Ramos (cell line): Measurements from ENCODE around the gene ADARB2.

Source experiments
- in situ Hi-C: fragments of 300-500 bp; cut with MboI; formaldehyde crosslinking; loops from one replicate; pipeline ENCODE4 v1.14.3; 2022; ENCODE audit warnings: low sequenced_read_pairs; ENCODE audit not compliant: unreplicated experiment

The ADARB2 gene

DNA sequence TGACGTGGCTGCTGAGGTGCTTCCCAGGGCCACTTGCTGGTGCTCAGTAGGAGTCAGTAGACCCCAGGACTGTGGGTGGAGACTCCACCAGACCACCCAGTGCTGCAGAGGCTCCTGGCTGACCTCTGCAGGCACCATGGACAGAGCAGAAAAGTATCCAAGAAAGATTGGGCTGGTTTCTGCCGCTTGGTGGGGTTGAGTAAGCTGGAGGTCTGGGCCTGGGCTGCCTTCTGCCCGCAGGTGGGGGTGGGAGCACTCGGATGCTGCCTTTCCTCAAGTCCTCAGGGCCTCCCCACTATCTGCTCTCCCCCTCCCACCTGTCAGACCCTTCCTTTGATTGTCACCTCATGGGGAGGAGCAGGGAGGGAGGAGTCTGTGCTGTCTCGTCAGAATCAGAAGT lies 589.5 kb downstream of the ADARB2 start:
- in situ Hi-C loops, result no loop called here

GRCh38 chr10:1142596-1142995 lies 594.7 kb downstream of the ADARB2 start:
- in situ Hi-C loops, result no loop called here

DNA sequence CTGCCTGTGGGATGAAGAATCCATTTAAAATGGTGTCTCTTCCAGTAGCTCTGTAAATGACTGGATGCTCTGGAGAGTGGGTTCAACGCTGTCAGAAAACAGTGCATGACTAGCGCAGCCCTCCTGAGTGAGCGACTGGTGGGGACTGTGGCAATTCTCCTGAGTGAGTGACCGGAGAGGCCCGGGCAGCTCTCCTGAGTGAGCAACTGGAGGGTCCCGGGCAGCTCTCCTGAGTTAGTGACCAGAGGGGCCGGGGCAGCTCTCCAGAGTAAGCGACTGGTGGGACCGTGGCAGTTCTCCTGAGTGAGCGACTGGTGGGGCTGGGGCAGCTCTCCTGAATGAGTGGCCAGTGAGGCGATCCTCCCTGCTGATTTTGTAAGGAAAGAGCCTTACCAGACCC lies 595.6 kb downstream of the ADARB2 start:
- in situ Hi-C loops, result no loop called here

DNA sequence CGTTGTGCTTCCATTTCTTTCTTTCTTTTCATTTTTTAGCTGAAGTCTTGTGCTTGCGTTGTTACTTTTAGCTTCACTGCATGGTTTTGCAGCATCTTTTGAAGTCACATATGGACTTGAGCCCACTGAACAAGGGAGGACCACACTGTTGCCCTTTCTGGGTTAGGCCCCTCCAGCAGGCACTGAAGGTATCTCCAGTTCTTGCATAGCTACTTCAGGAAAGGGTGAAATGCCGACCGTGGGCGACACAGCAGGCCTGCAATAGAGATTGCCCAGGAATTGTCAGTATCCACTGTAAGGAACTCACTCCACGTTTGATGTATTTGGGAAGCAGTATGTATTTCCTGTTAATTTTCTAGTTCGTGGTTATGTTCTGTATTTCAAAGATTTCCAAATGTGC lies 596.1 kb downstream of the ADARB2 start:
- in situ Hi-C loops, result no loop called here

- in situ Hi-C loops, result no loop called here
Observed at GRCh38 chr10:1138529-1138928, 598.8 kb downstream of the ADARB2 start.

DNA sequence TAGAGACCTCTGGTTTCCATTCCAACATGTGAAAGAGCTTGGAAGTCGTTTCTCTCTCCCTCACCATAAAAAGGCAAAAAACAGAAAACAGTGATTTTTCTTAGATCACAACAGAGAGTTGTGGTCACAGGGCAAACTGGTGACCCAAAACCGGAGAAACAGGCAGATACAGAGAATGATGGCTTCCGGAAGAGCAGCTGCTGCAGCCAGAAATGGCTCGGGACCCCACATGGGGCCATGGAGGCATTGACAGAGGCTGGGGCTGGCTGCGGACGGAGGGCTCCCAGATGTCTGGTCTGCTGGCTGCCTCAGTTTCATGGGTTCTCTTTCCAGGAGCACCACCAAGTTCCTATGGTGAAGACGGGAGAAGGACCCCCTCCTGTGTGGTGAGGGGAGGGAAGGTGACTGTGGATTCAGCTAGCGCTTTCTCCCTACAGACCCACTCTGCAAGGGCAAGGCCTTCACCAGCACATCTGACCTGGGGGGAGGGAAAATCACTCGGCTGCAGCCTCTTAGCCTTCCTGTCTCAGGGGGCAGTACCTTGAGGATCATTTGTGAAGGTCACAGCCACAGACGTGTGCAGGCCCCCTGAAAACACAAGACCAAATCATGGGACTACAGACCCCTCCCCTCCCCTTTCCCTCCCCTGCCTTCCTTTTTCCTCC lies 599.7 kb downstream of the ADARB2 start:
- in situ Hi-C loops, result no loop called here

GRCh38 chr10:1136268-1136667 lies 601.1 kb downstream of the ADARB2 start:
- in situ Hi-C loops, result no loop called here

DNA sequence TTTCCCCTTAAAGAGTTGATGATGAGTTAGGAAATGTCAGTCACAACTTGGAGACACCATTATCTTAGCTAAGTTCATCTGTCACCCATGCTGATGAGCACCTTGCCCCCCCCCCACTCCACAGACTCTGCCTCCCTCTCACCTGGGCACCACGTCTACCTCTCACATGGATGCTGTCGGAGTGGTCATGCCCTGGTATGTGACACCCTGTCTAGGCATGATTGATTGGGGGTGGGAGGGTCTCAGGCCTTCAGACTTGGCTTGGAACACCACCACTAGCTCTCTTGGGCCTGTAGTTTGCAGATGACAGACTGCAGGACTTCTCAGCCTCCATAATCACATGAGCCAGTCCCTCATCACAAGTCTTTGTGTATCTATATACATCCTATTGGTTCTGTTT lies 603.2 kb downstream of the ADARB2 start:
- in situ Hi-C loops, result no loop called here

DNA sequence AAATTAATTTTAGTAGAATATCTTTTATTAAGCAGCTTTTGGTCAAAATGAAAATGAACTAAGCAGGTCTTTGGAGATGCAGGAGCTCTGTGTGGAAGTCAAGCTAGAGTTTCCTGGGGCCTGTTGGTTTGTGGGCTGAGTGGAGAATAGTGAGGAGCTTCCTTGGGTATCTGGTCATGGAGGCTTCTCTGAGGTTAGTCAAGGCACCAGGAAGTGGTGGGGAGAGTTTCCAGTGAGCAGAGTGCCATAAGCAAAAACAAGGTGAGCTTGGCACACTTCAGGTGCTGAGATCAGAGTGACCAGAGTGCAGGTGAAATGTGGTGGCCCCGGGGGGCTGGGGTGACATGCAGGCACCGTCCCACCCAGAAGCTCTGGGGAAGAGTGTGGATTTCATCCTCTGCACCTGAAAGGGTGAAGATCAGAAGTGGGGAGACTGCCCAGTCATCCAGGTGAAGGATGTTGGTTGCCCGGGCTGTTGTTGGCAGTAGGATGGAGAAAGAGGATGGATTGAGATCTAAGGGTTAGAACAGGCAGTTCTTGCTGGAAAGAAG lies 603.8 kb downstream of the ADARB2 start:
- in situ Hi-C loops, result no loop called here

- in situ Hi-C loops, result no loop called here
Observed at GRCh38 chr10:1132584-1132983, 604.7 kb downstream of the ADARB2 start.

DNA sequence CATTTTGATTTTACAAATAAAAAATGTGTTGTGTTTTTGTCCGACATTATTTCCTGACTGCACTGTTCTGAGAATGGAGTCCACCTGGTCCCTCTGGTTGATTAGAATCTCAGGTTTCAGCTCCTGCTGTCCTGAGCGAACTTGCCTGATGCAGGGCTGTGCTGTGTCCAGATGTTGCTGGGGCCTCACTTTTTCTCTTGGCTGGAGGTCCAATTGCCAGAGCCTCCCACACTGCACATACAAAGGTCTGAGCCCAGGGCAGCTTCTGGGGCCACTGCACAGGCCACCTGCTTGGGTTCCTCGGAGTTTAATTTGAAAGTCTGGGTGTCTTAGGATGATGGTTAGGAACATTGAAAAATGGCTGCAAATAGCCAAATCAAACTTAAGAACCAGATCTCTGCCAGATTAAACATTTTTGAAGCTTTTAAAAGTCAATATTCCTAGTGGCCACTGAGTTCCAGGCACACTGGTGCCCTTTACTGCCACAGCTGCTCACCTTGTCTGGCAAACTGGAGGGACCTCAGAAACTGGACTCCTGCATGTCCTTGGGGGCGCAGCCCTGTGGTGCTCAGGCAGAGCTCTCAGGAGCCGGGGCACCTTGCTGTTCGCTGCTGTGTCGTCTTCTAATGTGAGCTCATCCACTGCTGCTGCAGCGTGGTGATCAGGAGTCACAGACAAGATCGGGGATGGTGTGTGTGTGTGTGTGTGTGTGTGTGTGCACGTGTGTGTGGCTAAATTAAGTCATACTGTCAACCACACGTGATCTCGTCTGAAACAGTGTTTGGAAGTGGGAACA lies 606.1 kb downstream of the ADARB2 start:
- in situ Hi-C loops, result no loop called here

DNA sequence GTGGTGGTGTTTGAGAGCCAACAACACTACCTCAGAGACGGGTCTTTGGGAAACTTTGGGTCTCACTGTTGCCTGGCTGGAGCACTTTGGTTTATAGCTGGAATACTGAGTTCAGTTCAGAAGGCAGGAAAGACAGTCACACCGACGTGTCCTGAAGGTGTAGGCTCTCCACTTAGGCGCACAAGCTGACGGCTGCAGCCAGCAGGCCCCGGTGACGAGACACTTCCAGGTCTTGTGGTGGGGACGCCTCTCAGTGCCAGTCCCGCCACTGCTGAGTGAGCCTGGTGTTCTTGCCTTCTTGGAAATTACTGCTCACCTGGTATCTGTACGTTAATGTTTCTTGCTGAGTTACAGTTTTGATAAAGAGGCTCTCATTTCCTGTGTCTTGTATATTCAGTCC lies 607.1 kb downstream of the ADARB2 start:
- in situ Hi-C loops, result no loop called here

- in situ Hi-C loops, result no loop called here
Observed at GRCh38 chr10:1128649-1129048, 608.7 kb downstream of the ADARB2 start.

- in situ Hi-C loops, result no loop called here
Observed at GRCh38 chr10:1128115-1128514, 609.2 kb downstream of the ADARB2 start.

DNA sequence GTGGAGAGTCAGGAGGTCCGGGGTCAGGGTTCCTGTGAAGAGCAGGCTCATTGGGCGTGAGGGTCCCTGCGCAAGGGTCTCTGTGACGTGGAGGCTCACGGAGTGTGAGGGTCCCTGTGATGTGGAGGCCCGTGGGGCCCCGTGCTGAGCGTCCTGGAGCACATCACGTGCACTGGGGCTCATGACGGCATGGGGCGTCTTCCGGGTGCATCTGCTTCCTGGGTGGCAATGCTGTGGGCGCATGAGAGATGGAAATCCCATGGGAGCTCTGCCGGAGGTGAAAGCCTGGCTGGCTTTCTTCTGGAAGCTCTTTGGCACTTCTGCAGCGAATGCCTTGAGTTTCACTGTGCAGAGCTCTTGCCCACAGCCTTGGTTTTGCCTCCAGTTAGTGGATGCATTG lies 609.7 kb downstream of the ADARB2 start:
- in situ Hi-C loops, result no loop called here
